LNCAP (cell line): ENCODE data around the gene SMARCB1.

ENCODE experiments used
- CTCF ChIP-seq: fragments of 450-650 bp; IDR thresholded peaks from 2 replicates; pipeline ENCODE4 v1.5.1; 2017; ENCODE audit warnings: mild to moderate bottlenecking

Gene SMARCB1

GRCh38 chr22:23786752-23787599, at the start of gene SMARCB1:
Gene SMARCB1 (plus strand): TSS chr22:23786966. CDS start chr22:23787170, 204 bp downstream.
- TF ChIP-seq CTCF, result no peak

- TF ChIP-seq CTCF, result no peak
These were observed 49.1 kb upstream of the SMARCB1 start for GRCh38 chr22:23737696-23738095.

GRCh38 chr22:23742505-23743264, 44.1 kb upstream of the SMARCB1 start:
- TF ChIP-seq CTCF, result no peak

- TF ChIP-seq CTCF, result no peak
These were observed 43.5 kb upstream of the SMARCB1 start for GRCh38 chr22:23743303-23743705.

GRCh38 chr22:23744001-23744400, 42.8 kb upstream of the SMARCB1 start:
- no peak for TF ChIP-seq CTCF

- no peak for TF ChIP-seq CTCF
These were observed 42.3 kb upstream of the SMARCB1 start for GRCh38 chr22:23744485-23744884.

- no peak for TF ChIP-seq CTCF
These were observed 41.0 kb upstream of the SMARCB1 start for GRCh38 chr22:23745791-23746190.
